SJCRH30 (cell line): ENCODE results near the gene MED13. TPM values are rescaled to one million over a fixed set of nuclear protein-coding genes. Genes with fewer than 3 reads are reported as not detected.
"Not testable (repeated sequence)": the region's sequence is repeated elsewhere in the genome, so short reads cannot be mapped to it uniquely, and the experiment has no call there.

Experiments used
- DNase-seq, 2 experiments: peaks; one replicate each; pipeline ENCODE4 v3.0.0-alpha.2; 2015 to 2020
- H3K27ac ChIP-seq: fragments of 250-450 bp; sonication (Bioruptor Pico); 2 replicates; pipeline ENCODE4 v1.5.1; 2020; ENCODE audit warnings: mild to moderate bottlenecking, moderate library complexity
- H3K27me3 ChIP-seq: fragments of 250-450 bp; sonication (Bioruptor Pico); 2 replicates; pipeline ENCODE4 v1.5.1; 2020; ENCODE audit warnings: mild to moderate bottlenecking, moderate library complexity
- H3K36me3 ChIP-seq: fragments of 250-450 bp; sonication (Bioruptor Pico); 2 replicates; pipeline ENCODE4 v1.5.1; 2020; ENCODE audit warnings: mild to moderate bottlenecking, moderate library complexity
- H3K4me1 ChIP-seq: fragments of 250-450 bp; sonication (Bioruptor Pico); 2 replicates; pipeline ENCODE4 v1.5.1; 2020; ENCODE audit warnings: mild to moderate bottlenecking, moderate library complexity
- H3K4me3 ChIP-seq: fragments of 250-450 bp; sonication (Bioruptor Pico); 2 replicates; pipeline ENCODE4 v1.5.1; 2020; ENCODE audit warnings: mild to moderate bottlenecking, moderate library complexity
- H3K9me3 ChIP-seq: fragments of 250-450 bp; sonication (Bioruptor Pico); replicated peaks from 2 replicates; pipeline ENCODE4 v1.5.1; 2020; ENCODE audit warnings: mild to moderate bottlenecking, moderate library complexity
- total RNA-seq: library from RNA; depleted of rRNA; stranded (reverse); fragments of >200 nt; shearing (Covaris generic); gene quantifications from 2 replicates; pipeline ENCODE4 v1.2.3, GENCODE V29; 2014; rRNA removed

The MED13 gene
- total RNA-seq, 1 experiment from 2014 or later, result 79.9 TPM

- Histone ChIP-seq H3K4me1 (no peaks in the 10 kb centered on the region), H3K27me3 (no peaks in the 10 kb centered on the region), H3K36me3 (peaks cover 44% of the 10 kb centered on the region), H3K4me3 (no peak overlapping the region), H3K9me3 (no peaks in the 10 kb centered on the region), H3K27ac (no peak overlapping the region)
- DNase-seq, result no peak
Observed at GRCh38 chr17:61904094-61904710, 160.9 kb downstream of the MED13 start.

DNA sequence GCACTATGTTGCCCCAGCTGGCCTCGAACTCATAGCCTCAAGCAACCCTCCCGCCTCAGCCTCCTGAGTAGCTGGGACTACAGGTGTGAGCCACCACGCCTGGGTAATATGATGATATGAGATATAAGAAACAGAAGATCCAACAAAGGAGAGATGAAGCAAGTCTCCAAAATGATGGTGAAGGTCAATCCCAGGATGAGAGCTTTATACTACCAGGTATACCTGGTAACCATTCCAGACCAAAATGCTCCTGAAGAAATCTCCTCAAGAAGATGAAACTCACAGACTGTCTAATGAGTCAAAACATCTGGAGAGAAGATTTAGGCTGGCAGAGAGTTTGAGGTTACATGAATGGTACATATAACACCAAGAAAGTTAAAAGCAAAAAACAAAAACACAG is 161.8 kb downstream of the MED13 start:
- Histone ChIP-seq H3K4me3 (no peak overlapping the region), H3K36me3 (peaks cover 42% of the 10 kb centered on the region), H3K4me1 (no peaks in the 10 kb centered on the region), H3K9me3 (no peaks in the 10 kb centered on the region), H3K27ac (no peak overlapping the region), H3K27me3 (no peaks in the 10 kb centered on the region)
- no peak for DNase-seq

DNA sequence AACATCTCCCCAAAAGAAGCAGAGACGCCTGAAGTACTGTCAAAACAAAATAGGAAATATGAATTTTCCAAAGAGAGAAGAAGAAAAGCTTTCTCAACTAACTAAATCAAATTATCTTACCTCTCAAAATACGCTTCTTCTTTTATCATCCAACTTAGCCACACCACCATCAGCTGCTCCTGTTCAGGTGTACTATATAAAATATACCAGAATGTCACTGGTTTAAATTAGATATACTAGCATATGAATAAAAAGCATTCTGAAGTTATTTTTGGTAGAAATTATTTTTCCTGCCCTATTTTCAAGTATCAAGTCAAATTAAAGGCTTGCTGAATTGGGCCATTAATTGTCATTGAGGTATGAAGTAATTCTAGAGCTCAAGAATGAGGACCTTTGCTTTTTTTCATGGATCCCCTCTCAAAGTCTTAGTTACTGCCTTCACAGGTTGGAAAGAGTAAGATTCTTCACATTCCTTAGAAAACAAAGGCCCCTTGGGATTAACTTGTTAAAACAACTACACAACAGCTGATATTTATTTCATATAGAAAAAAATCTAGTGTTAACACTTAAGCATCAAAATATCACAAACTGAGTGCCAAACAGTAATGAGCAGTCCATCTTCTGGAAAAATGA is 167.4 kb downstream of the MED13 start:
- Histone ChIP-seq H3K27me3 (no peaks in the 10 kb centered on the region), H3K36me3 (peaks cover 50% of the 10 kb centered on the region), H3K9me3 (no peaks in the 10 kb centered on the region), H3K4me1 (no peaks in the 10 kb centered on the region), H3K27ac (no peak overlapping the region), H3K4me3 (no peak overlapping the region)
- DNase-seq, result no peak

- H3K27me3 ChIP-seq, result no peaks in the 10 kb centered on the region
- H3K4me3 ChIP-seq, result no peak overlapping the region
- H3K9me3 ChIP-seq, result no peaks in the 10 kb centered on the region
- no peak for DNase-seq
- no peaks in the 10 kb centered on the region for H3K4me1 ChIP-seq
- H3K27ac ChIP-seq, result no peak overlapping the region
- peaks cover 38% of the 10 kb centered on the region for H3K36me3 ChIP-seq
Observed at GRCh38 chr17:61895391-61895790, 169.7 kb downstream of the MED13 start.

GRCh38 chr17:61894310-61894709 is 170.8 kb downstream of the MED13 start:
- H3K4me3 ChIP-seq, H3K27me3 ChIP-seq, DNase-seq, H3K9me3 ChIP-seq, H3K27ac ChIP-seq, H3K4me1 ChIP-seq: not testable (repeated sequence)
- peaks cover 43% of the 10 kb centered on the region for H3K36me3 ChIP-seq

Other genes starting within 250 kb of the MED13 start
- 34.1 and 38.4 TPM in 2 replicates for gene BRIP1, start 201.8 kb downstream of the MED13 start, total RNA-seq
- 28.0 and 32.8 TPM in 2 replicates for gene INTS2, start 137.3 kb downstream of the MED13 start, total RNA-seq